ENCODE data around the gene GPC1. TPM values are rescaled to one million over a fixed set of nuclear protein-coding genes. Genes with fewer than 3 reads are reported as not detected.

Gene GPC1
- total RNA-seq, 1 donor from 2014 or later, result 89.9 TPM

DNA sequence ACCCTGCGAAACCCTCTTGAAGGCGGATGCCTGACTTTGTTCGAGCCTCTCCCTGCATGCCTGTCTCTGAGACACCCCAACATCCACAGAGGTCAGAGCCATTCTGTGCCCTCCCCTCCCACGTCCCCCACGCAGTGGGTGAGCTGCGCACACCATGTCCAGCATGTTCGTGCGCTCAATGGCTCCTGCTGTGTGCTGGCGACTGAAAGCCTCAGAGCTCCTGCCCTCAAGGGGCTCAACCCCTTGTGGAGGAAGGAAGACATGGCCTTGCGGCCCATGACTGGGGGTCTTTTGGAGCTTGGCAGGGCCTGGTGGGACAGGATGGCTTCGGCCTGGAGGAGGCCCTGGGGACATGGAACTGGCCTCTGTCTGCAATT lies 76.6 kb downstream of the GPC1 start:
- peaks cover 9% of the 10 kb centered on the region for H3K36me3 Mint-ChIP-seq (ENCODE audit: low read depth)
- TF ChIP-seq, protein P1, sequence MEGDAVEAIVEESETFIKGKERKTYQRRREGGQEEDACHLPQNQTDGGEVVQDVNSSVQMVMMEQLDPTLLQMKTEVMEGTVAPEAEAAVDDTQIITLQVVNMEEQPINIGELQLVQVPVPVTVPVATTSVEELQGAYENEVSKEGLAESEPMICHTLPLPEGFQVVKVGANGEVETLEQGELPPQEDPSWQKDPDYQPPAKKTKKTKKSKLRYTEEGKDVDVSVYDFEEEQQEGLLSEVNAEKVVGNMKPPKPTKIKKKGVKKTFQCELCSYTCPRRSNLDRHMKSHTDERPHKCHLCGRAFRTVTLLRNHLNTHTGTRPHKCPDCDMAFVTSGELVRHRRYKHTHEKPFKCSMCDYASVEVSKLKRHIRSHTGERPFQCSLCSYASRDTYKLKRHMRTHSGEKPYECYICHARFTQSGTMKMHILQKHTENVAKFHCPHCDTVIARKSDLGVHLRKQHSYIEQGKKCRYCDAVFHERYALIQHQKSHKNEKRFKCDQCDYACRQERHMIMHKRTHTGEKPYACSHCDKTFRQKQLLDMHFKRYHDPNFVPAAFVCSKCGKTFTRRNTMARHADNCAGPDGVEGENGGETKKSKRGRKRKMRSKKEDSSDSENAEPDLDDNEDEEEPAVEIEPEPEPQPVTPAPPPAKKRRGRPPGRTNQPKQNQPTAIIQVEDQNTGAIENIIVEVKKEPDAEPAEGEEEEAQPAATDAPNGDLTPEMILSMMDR (conservative IDR thresholded peaks at IDR 0.05), result no peak
- DNase-seq (ENCODE audit: low read depth, low spot score), result no peak
- H3K27ac Mint-ChIP-seq (ENCODE audit: unreplicated experiment), result no peak overlapping the region
- H3K9me3 Mint-ChIP-seq, result no peaks in the 10 kb centered on the region
- no peaks in the 10 kb centered on the region for H3K27me3 Mint-ChIP-seq (ENCODE audit: low read depth)
- H3K4me1 Mint-ChIP-seq, result peaks cover 4% of the 10 kb centered on the region
- no peak overlapping the region for H3K4me3 Mint-ChIP-seq

DNA sequence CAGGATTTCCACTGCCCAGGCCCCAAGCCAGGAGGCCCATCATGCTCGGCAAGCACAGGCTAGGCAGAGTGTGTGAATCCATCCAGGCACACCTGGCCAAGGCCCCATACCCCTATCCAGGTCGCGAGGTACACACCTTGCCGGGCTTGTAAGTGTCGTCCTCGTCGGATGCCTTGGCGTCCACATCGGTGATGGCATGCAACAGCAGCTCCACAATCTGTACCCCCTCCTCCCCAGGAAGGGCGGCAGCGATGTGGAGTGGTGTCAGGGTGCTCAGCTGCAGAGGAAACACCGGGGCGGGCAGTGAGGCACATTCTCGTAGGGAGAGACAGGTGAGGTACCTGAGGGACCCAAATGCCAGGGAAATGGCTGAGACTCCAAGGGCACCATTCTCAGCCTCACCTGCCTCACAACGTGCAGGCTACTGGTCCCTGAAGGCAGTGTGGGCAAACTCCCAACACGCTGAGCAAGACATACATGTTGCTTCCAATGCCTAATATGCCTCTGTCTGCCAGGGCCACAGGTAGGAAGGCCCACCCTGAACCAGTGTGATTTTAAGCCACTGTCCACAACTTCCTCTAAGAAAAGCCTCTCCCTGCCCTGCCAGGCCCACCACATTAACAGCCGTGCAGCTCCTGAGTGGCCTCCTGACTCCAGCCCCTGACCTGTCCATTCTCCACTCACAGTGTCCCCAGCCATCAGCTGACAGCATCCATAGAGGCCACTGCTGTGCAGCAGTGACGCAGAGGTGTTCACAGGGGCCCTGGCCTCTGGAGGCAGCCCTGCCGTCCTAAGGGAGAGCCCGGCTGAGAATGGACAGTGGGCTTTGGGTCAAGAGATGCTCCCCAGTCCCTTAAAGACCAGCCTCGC lies 77.4 kb downstream of the GPC1 start:
- H3K27me3 Mint-ChIP-seq (ENCODE audit: low read depth), result no peaks in the 10 kb centered on the region
- DNase-seq (ENCODE audit: low read depth, low spot score), result no peak

DNA sequence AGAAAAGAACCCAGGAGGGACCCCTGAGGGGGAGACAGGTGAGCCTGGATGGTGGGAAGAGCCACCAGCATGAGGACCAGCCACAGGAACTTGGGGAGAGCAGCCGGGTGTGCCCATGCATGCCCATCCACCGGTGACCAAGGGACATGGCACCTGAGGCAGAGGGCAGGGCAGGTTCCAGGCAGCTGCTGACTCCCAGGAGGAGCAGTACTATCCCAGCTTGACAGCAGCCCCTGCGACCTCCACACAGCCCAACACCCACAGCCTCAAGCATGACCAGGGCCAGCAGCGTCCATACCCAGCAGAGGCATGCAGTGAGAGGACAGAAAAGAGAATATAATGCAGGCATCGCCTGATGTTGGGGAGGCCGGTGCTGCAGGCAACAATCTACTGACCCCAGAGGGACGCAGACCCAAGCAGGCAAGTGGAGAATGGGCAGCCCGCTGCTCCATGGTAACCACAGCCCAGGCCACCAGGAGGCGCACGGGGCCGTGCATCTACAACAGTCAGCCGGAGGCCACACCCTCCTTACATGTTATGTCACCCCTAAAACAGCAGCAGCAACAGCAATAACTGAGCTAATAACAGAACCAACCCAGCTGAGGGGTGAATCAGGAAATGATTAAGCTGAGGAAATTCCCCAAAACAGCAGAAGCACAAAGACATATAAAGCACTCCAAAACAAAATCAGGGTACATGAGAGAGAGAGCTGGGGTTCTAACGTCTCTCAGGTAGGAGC lies 78.3 kb downstream of the GPC1 start:
- Mint-ChIP-seq H3K4me1 (peaks cover 4% of the 10 kb centered on the region), H3K27me3 (ENCODE audit: low read depth) (no peaks in the 10 kb centered on the region), H3K27ac (ENCODE audit: unreplicated experiment) (no peak overlapping the region), H3K4me3 (no peak overlapping the region), H3K36me3 (ENCODE audit: low read depth) (peaks cover 15% of the 10 kb centered on the region), H3K9me3 (no peaks in the 10 kb centered on the region)
- TF ChIP-seq, protein P1 (conservative IDR thresholded peaks at IDR 0.05), result peak; percentile 85
- peak; percentile 78 for DNase-seq (ENCODE audit: low read depth, low spot score)

More for the DNA sequence above, 77.4 kb downstream of the GPC1 start:
- H3K36me3 Mint-ChIP-seq (ENCODE audit: low read depth), result peaks cover 12% of the 10 kb centered on the region
- H3K9me3 Mint-ChIP-seq, result no peaks in the 10 kb centered on the region
- no peak overlapping the region for H3K27ac Mint-ChIP-seq (ENCODE audit: unreplicated experiment)
- no peak overlapping the region for H3K4me3 Mint-ChIP-seq
- TF ChIP-seq, protein P1 (conservative IDR thresholded peaks at IDR 0.05), result no peak
- peaks cover 4% of the 10 kb centered on the region for H3K4me1 Mint-ChIP-seq

DNA sequence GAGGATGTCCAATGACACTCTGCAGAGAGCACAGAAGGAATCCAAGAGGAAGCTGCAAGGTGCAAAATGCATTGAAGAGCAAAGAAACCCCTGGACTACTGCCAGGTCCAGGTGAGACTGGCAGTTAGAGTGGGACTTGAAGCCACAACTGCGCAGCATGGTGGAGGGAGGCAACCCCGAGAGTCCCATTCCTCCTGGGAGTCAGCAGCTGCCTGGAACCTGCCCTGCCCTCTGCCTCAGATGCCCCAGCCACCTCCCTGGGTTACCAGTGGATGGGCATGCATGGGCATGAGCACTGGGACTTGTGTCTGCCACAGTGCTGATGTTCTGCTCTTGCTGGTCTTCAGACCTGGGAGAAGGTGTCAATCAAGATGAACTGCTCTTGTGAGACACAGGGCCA lies 79.2 kb downstream of the GPC1 start:
- TF ChIP-seq, protein P1 (conservative IDR thresholded peaks at IDR 0.05), result no peak
- Mint-ChIP-seq H3K27ac (ENCODE audit: unreplicated experiment) (no peak overlapping the region), H3K9me3 (no peaks in the 10 kb centered on the region), H3K4me3 (no peak overlapping the region), H3K36me3 (ENCODE audit: low read depth) (peaks cover 16% of the 10 kb centered on the region), H3K4me1 (peaks cover 4% of the 10 kb centered on the region), H3K27me3 (ENCODE audit: low read depth) (peaks cover 3% of the 10 kb centered on the region)
- no peak for DNase-seq (ENCODE audit: low read depth, low spot score)

GRCh38 chr2:240517342-240517741 lies 81.9 kb downstream of the GPC1 start:
- TF ChIP-seq, protein P1 (conservative IDR thresholded peaks at IDR 0.05), result no peak
- Mint-ChIP-seq H3K4me1 (peaks cover 8% of the 10 kb centered on the region), H3K9me3 (peaks cover 2% of the 10 kb centered on the region), H3K36me3 (ENCODE audit: low read depth) (peaks cover 26% of the 10 kb centered on the region), H3K27ac (ENCODE audit: unreplicated experiment) (no peak overlapping the region), H3K4me3 (no peak overlapping the region), H3K27me3 (ENCODE audit: low read depth) (peaks cover 11% of the 10 kb centered on the region)
- DNase-seq (ENCODE audit: low read depth, low spot score), result no peak

Small RNAs within 50 kb of the gene (microRNA-seq; reads per million reads assigned to microRNA genes)
- gene MIR149, result 12,128 reads per million, percentile 95 among the genes with 10 or more reads in this experiment

Other genes starting within 250 kb of the GPC1 start
- 13.0 and 15.9 TPM in 2 replicates for gene ANKMY1, start 122.3 kb downstream of the GPC1 start, total RNA-seq
- gene DUSP28, start 124.7 kb downstream of the GPC1 start, total RNA-seq, result 5.0 and 6.1 TPM in 2 replicates
- gene RNPEPL1, start 132.8 kb downstream of the GPC1 start, total RNA-seq, result 36.1 and 37.1 TPM in 2 replicates
- 57.7 and 62.7 TPM in 2 replicates for gene CAPN10, start 151.1 kb downstream of the GPC1 start, total RNA-seq
- 1.7 and 2.0 TPM in 2 replicates for gene GPR35, start 189.8 kb downstream of the GPC1 start, total RNA-seq
- gene AQP12B, start 247.2 kb downstream of the GPC1 start, total RNA-seq, result not detected in 2 replicates

Data from neural crest cell (in vitro differentiated cells).